GM10248 (cell line): ENCODE results near the gene RASSF8.

Source experiments
- CTCF ChIA-PET: fragments of 300-600 bp; sonication (Branson Sonifier 250); formaldehyde crosslinking; extraction: SDS; loops from one replicate; lab custom pipeline; 2021; ENCODE audit warnings: antibody characterized with exemption; lab: Yijun Ruan, JAX
- POLR2A ChIA-PET: fragments of 350-650 bp; sonication (Branson Sonifier 250); formaldehyde crosslinking; extraction: SDS; loops from one replicate; lab custom pipeline; 2020; ENCODE audit warnings: antibody characterized with exemption; lab: Yijun Ruan, JAX
- DNase-seq: peaks from one replicate; pipeline ENCODE4 v3.0.0; 2012; ENCODE audit errors: extremely low spot score
- CTCF ChIP-seq: IDR thresholded peaks from 2 replicates; pipeline ENCODE4 v1.5.1; 2012; ENCODE audit warnings: mild to moderate bottlenecking, low read depth; ENCODE audit errors: extremely low read depth, missing control alignments, control extremely low read depth

Gene RASSF8

GRCh38 chr12:26058818-26059217 lies 100.3 kb downstream of the RASSF8 start:
- TF ChIP-seq CTCF: no peak
- DNase-seq: peak; percentile 15
- CTCF ChIA-PET: interaction anchor here (3.5 kb wide), 1 partner anchor 11 kb away, joined by 11 read pairs; no protein-coding TSS in a partner anchor
- POLR2A ChIA-PET: no interaction called here

DNA sequence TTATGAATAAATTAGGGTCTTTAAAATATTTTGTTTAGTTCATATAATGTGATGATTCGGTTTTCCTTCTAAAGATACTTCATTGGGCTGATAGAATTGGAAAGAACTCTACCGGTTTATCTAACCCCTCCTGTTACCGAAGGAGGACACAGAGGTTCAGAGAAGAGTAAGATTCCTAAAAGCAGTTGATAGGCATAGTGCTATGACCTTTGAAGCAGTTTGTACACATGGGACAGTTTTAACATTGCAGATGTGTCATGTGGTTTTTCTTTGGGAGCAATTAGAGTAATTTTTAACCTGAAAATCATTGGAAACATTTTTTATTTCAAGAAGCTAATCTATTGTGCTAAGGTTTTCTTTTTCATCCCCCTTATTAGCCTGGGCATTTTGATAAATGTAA lies 103.5 kb downstream of the RASSF8 start:
- TF ChIP-seq CTCF: no peak
- ChIA-PET CTCF (interaction anchor here (1.5 kb wide), 1 partner anchor 10 kb away, joined by 3 read pairs; no protein-coding TSS in a partner anchor), POLR2A (no interaction called here)
- DNase-seq: no peak

GRCh38 chr12:26062566-26062965 lies 104.1 kb downstream of the RASSF8 start:
- POLR2A ChIA-PET: no interaction called here
- DNase-seq: no peak
- CTCF ChIA-PET: interaction anchor here (1.5 kb wide), 1 partner anchor 9 kb away, joined by 3 read pairs; no protein-coding TSS in a partner anchor
- no peak for TF ChIP-seq CTCF

DNA sequence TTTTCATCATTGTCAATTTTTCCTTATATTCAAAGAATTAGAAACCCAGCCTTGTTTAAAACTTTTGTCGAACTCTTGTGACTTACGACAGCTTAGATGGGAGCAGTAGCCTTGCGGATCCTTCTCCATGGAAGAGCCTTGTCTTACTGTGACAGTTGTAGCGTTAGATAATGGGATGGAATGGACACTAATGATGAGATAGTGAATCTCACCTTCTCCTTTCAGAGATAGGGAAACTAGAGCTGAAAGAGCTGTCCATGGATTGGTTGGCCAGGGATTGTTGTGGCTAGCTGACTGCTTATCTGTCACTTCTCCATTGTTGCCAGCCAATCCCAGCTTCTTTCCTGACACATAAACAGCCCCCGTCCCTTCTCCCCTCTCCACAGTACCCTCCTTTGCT lies 107.0 kb downstream of the RASSF8 start:
- DNase-seq: no peak
- no peak for TF ChIP-seq CTCF
- ChIA-PET CTCF (interaction anchor here (1.2 kb wide), 1 partner anchor 32 kb away, joined by 3 read pairs; no protein-coding TSS in a partner anchor), POLR2A (interaction anchor here (0.5 kb wide), 1 partner anchor 1475 kb away, joined by 3 read pairs; no protein-coding TSS in a partner anchor)

DNA sequence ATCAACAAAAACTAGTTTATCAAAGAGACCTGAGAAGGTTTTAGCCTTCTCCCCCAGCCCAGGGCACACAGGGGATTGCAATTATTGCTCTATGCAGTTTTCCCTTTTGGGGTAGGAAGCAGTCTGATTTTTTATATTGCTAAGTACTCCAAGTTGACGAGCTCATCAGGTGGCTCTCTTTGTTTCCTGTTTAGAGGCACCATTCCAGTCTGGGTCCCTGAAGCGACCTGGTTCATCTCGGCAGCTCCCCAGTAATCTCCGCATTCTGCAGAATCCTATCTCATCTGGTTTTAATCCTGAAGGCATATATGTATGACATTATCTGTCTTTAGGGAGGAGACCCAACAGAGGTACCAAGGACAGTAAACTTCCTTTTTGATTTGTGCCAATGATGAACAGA lies 110.0 kb downstream of the RASSF8 start:
- TF ChIP-seq CTCF: no peak
- CTCF ChIA-PET: interaction anchor here (2.4 kb wide), 1 partner anchor 9 kb away, joined by 11 read pairs; no protein-coding TSS in a partner anchor
- no peak for DNase-seq
- POLR2A ChIA-PET: no interaction called here

DNA sequence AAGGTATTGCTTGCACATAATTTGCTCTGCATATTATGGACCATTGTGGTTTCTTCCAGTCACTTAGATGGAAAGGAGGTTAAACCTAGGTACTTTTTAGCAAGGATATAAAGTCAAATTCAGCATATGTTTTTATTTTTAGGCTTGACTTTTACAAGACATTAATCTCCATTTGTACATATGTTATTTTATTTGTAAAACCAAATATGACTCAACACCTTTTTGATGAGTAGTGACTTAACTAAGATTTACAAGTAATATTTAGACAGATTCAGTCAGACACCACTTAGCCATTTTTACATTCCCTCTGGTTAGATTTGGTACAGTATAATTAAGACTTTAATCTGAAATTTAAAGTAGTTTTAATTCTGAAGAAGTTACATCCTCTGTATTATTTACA lies 111.3 kb downstream of the RASSF8 start:
- ChIA-PET POLR2A (no interaction called here), CTCF (interaction anchor here (1.7 to 2.4 kb wide), 3 partner anchors 10 to 27 kb away, joined by 5 to 11 read pairs (median 7); no protein-coding TSS in a partner anchor)
- TF ChIP-seq CTCF: no peak
- no peak for DNase-seq
